ENCODE results near the gene GET4.

DNA sequence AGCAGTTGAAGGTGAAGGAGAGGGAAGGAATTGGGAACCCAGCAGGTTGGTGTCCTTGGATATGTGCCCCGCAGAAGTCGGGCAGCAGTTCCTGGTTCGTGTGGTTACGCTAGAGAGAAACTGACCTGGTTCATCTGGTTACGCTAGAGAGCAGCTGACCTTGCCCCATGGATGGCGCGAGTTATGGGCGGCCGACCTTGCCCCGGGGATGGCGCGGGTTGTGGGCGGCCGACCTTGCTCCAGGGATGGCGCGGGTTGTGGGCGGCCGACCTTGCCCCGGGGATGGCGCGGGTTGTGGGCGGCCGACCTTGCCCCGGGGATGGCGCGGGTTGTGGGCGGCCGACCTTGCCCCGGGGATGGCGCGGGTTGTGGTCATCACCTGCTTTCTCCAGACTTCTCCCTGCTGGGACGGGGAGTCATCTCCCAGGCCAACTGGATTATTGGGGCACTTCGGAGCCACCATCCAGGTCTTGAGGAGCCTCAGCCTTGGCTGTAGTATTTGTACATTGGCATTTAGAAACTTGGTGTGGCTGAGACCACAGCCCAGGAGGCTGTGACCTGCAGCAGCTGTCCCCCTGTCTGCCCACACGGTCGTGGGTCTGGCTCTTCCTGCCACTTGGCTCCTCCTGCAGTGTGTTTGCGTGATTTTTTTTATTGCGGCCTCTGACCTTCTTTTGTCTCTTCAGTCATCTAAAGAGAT, 6.1 kb downstream of the GET4 start:
- TF ChIP-seq POLR2A (IDR thresholded peaks at IDR 0.05; ENCODE audit: borderline replicate concordance, extremely low read depth, insufficient read depth, insufficient read length): no peak
- TF ChIP-seq, protein P1, sequence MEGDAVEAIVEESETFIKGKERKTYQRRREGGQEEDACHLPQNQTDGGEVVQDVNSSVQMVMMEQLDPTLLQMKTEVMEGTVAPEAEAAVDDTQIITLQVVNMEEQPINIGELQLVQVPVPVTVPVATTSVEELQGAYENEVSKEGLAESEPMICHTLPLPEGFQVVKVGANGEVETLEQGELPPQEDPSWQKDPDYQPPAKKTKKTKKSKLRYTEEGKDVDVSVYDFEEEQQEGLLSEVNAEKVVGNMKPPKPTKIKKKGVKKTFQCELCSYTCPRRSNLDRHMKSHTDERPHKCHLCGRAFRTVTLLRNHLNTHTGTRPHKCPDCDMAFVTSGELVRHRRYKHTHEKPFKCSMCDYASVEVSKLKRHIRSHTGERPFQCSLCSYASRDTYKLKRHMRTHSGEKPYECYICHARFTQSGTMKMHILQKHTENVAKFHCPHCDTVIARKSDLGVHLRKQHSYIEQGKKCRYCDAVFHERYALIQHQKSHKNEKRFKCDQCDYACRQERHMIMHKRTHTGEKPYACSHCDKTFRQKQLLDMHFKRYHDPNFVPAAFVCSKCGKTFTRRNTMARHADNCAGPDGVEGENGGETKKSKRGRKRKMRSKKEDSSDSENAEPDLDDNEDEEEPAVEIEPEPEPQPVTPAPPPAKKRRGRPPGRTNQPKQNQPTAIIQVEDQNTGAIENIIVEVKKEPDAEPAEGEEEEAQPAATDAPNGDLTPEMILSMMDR (IDR thresholded peaks at IDR 0.05 in 2 of 3, conservative IDR thresholded peaks at IDR 0.05 in 1 of 3; ENCODE audit: borderline replicate concordance in 1 of 3, insufficient read depth in 1 of 3, low read depth in 2 of 3, low read length in 2 of 3): no peak
- no peak for TF ChIP-seq ZFX (IDR thresholded peaks at IDR 0.05)
- TF ChIP-seq FOSL1 (IDR thresholded peaks at IDR 0.05; ENCODE audit: low read depth): no peak
- TF ChIP-seq SP1 (IDR thresholded peaks at IDR 0.05; ENCODE audit: low read depth): no peak
- no peak for TF ChIP-seq EZH2 (IDR thresholded peaks at IDR 0.05)
